HEK293T (cell line): ENCODE results near the gene OR6C6.

Experiments used
- CTCF ChIA-PET: fragments of 350-600 bp; formaldehyde crosslinking; extraction: SDS; loops from one replicate; lab custom pipeline; 2021; ENCODE audit warnings: antibody characterized with exemption, inconsistent platforms; lab: Yijun Ruan, JAX
- POLR2A ChIA-PET: fragments of 350-600 bp; formaldehyde crosslinking; extraction: SDS; loops from one replicate; lab custom pipeline; 2020; ENCODE audit warnings: antibody characterized with exemption, inconsistent platforms; lab: Yijun Ruan, JAX
- DNase-seq: peaks from one replicate; pipeline ENCODE4 v3.0.0; 2012; ENCODE audit warnings: mixed read lengths; ENCODE audit errors: extremely low spot score
- ARNT ChIP-seq: fragments of 450-650 bp; IDR thresholded peaks from 2 replicates; pipeline ENCODE4 v1.6.1; 2017; ENCODE audit warnings: mild to moderate bottlenecking
- BHLHE40 ChIP-seq: fragments of 450-650 bp; IDR thresholded peaks from 2 replicates; pipeline ENCODE4 v1.6.1; 2016; ENCODE audit warnings: mild to moderate bottlenecking, moderate library complexity, borderline replicate concordance
- CTBP1 ChIP-seq: fragments of 450-650 bp; IDR thresholded peaks from 2 replicates; pipeline ENCODE4 v1.6.1; 2016; ENCODE audit warnings: borderline replicate concordance
- ELF4 ChIP-seq: fragments of 450-650 bp; IDR thresholded peaks from 2 replicates; pipeline ENCODE4 v1.6.1; 2017; ENCODE audit warnings: antibody characterized with exemption
- FOXA1 ChIP-seq: fragments of 450-650 bp; IDR thresholded peaks from 2 replicates; pipeline ENCODE4 v1.6.1; 2016; ENCODE audit warnings: mild to moderate bottlenecking
- FOXK2 ChIP-seq: fragments of 450-650 bp; IDR thresholded peaks from 2 replicates; pipeline ENCODE4 v1.6.1; 2016; ENCODE audit warnings: mild to moderate bottlenecking
- FOXM1 ChIP-seq: fragments of 450-650 bp; IDR thresholded peaks from 2 replicates; pipeline ENCODE4 v1.6.1; 2017; ENCODE audit warnings: mild to moderate bottlenecking, borderline replicate concordance
- HDGF ChIP-seq: fragments of 450-650 bp; IDR thresholded peaks from 2 replicates; pipeline ENCODE4 v1.6.1; 2017; ENCODE audit warnings: antibody characterized with exemption, borderline replicate concordance
- L3MBTL2 ChIP-seq: fragments of 450-650 bp; conservative IDR thresholded peaks from 2 replicates; pipeline ENCODE4 v1.6.1; 2016; ENCODE audit warnings: mild to moderate bottlenecking
- LEF1 ChIP-seq: fragments of 450-650 bp; IDR thresholded peaks from 2 replicates; pipeline ENCODE4 v1.6.1; 2017; ENCODE audit warnings: mild to moderate bottlenecking, borderline replicate concordance
- NFRKB ChIP-seq: fragments of 450-650 bp; IDR thresholded peaks from 2 replicates; pipeline ENCODE4 v1.6.1; 2016; ENCODE audit warnings: mild to moderate bottlenecking, moderate library complexity
- SP1 ChIP-seq: fragments of 450-650 bp; IDR thresholded peaks from 2 replicates; pipeline ENCODE4 v1.6.1; 2017
- SUZ12 ChIP-seq: fragments of 450-650 bp; IDR thresholded peaks from 2 replicates; pipeline ENCODE4 v1.6.1; 2016; ENCODE audit warnings: mild to moderate bottlenecking
- TARDBP ChIP-seq: fragments of 450-650 bp; IDR thresholded peaks from 2 replicates; pipeline ENCODE4 v1.6.1; 2016
- ZNF384 ChIP-seq: fragments of 450-650 bp; IDR thresholded peaks from 2 replicates; pipeline ENCODE4 v1.6.1; 2016
- TF ChIP-seq, protein P1 (sequence below): fragments of 450-650 bp; IDR thresholded peaks from 2 replicates; pipeline ENCODE4 v1.6.1; 2016

The OR6C6 gene

DNA sequence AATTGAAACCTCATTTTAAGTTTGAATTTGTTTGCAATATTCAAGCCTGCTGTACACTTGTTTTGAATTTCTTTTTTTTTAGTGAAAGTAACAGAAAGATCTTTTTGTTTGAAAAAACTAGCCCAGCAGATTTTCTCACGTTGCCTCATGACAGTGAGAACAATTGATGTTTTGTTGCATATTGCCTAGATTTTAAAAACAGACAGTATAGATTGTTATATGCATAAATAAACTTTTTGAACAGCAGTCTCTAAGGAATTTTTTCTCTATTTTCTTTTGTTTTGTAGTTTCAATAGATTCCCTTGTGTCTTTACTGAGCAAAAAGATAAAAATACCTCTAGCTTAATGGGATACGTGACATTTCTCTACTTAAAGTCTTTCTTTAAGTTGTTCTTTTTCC is 15.4 kb downstream of the OR6C6 start:
- ChIA-PET CTCF (no interaction called here), POLR2A (no interaction called here)
- DNase-seq = no peak
- no peak for TF ChIP-seq TARDBP
- TF ChIP-seq SP1 = no peak
- no peak for TF ChIP-seq ARNT
- TF ChIP-seq, protein P1, sequence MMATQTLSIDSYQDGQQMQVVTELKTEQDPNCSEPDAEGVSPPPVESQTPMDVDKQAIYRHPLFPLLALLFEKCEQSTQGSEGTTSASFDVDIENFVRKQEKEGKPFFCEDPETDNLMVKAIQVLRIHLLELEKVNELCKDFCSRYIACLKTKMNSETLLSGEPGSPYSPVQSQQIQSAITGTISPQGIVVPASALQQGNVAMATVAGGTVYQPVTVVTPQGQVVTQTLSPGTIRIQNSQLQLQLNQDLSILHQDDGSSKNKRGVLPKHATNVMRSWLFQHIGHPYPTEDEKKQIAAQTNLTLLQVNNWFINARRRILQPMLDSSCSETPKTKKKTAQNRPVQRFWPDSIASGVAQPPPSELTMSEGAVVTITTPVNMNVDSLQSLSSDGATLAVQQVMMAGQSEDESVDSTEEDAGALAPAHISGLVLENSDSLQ = no peak
- TF ChIP-seq FOXK2 = no peak
- TF ChIP-seq HDGF = no peak

DNA sequence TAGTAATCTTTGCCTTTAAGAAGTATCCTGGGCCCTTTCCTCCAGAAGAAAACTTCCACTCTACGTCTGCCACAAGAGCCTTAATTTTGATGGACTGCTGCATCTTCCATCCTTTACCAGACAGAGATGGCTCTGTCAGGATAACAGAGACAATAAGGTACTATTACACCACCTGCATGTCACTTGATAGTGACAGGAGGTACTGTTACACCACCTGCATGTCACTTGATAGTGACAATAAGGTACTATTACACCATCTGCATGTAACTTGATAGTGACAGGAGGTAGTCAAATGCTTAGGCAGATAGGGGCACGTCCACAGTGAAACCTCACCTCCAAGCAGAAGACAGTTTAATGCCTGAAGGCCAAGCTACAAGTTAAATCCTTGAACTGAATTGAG is 38.1 kb downstream of the OR6C6 start:
- DNase-seq = no peak
- TF ChIP-seq HDGF (no peak), CTBP1 (no peak), NFRKB (no peak), FOXM1 (no peak), ELF4 (no peak), FOXA1 (no peak), BHLHE40 (no peak), TARDBP (no peak), SUZ12 (no peak), ZNF384 (no peak), FOXK2 (no peak), LEF1 (no peak), SP1 (no peak), L3MBTL2 (no peak), ARNT (no peak)
- TF ChIP-seq, protein P1 = no peak
- POLR2A ChIA-PET = no interaction called here
- CTCF ChIA-PET = no interaction called here

DNA sequence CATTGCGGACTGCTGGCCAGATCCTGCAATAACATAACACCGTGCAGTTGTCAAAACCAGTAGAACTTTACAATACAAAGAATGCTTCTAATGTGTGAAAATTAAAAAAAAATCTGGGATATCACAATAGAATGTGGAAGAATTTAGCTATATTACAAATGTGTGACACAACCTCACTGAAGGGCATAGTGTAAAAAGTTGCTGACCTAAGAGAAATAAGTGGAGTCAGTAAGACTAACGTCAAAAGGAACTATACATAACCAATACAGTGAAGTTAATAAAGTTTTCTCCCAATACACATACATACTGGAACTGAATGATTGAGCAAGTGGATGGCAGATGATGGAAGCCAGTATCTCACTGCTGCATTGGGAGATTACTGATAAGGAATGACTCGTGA is 39.5 kb downstream of the OR6C6 start:
- ChIA-PET CTCF (no interaction called here), POLR2A (no interaction called here)
- DNase-seq = no peak
- TF ChIP-seq SUZ12 (no peak), ZNF384 (no peak), L3MBTL2 (no peak), ELF4 (no peak), BHLHE40 (no peak), NFRKB (no peak), TARDBP (no peak), HDGF (no peak), CTBP1 (no peak), FOXK2 (no peak), FOXA1 (no peak), LEF1 (no peak), SP1 (no peak), FOXM1 (no peak), ARNT (no peak)
- TF ChIP-seq, protein P1 = no peak

DNA sequence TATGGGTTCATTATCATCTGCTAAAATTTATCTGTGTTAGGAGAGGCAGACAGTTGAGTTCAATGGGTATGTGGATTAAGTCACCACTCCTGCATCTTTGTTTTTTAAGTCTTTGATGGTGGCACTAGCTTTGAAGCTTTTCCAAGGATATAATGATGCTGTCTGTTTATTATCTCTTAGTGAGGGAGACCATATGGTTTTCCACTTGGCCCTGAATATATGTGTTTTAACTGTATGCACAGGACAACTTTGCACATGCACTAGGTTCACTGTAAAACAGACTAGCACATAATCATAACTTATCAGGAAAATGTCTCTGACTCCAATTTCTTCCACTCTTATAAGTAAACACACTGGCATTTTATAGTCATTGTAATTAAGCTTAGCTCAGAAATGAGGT is 43.1 kb downstream of the OR6C6 start:
- TF ChIP-seq HDGF = no peak
- no peak for TF ChIP-seq SUZ12
- no peak for DNase-seq
- CTCF ChIA-PET = no interaction called here
- POLR2A ChIA-PET = no interaction called here

DNA sequence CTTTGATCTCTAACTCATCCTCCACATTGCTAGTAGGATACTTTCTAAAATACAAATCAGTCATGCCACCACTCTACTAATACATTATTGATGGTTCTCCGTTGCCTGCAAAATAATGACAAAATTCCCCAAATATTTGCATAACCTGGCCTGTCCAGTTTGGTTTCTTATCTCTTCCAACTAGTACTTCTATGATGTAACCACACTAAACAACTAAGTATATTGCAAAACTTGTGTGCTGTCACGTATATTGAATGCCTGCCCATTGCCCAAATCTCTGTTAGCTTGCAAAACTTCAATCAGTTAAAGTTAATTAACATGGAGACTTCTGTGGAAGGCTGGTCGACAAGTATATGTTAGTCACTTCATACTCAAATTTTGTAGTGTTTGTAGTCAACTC is 45.4 kb downstream of the OR6C6 start:
- no peak for DNase-seq

DNA sequence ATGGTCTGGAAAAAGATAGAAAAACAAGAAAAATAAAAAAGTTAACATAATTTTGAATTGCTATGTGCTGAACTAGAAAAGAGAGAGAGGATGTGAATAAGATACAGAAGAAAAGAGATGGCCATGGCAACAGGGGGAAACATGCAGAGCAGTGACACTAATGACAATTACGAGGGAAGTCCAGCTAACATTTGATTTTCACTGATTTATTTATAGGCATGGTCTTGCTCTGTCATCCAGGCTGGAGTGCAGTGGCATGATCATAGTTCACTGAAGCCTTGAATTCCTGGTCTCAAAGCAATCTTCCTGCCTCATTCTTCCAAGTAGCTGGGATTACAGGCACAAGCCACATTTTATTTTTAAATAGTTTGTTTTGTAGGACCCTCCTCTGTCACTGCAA is 50.2 kb downstream of the OR6C6 start:
- DNase-seq = no peak
- CTCF ChIA-PET = no interaction called here
- POLR2A ChIA-PET = no interaction called here
- TF ChIP-seq CTBP1 (no peak), FOXA1 (no peak), BHLHE40 (no peak), ZNF384 (no peak), ELF4 (no peak)
- TF ChIP-seq, protein P1 = no peak

More for the DNA sequence above, 45.4 kb downstream of the OR6C6 start:
- CTCF ChIA-PET = no interaction called here
- POLR2A ChIA-PET = no interaction called here
- no peak for TF ChIP-seq FOXM1
- TF ChIP-seq SUZ12 = no peak
- TF ChIP-seq ARNT = no peak
- no peak for TF ChIP-seq L3MBTL2
- TF ChIP-seq NFRKB = no peak
- TF ChIP-seq CTBP1 = no peak
- no peak for TF ChIP-seq FOXA1
- no peak for TF ChIP-seq SP1
- no peak for TF ChIP-seq HDGF
- TF ChIP-seq, protein P1 = no peak
